Fibroblast of mammary gland (primary cell): ENCODE results near the gene VMP1.

ENCODE experiments used
- DNase-seq: peaks from one replicate; pipeline ENCODE4 v3.0.0-alpha.2; 2010; ENCODE audit warnings: low read depth
- H3K4me3 ChIP-seq: 2 replicates; pipeline ENCODE4 v1.5.1; 2011; ENCODE audit warnings: low read depth, mild to moderate bottlenecking, low read length, moderate library complexity; ENCODE audit not compliant: control insufficient read depth
- TF ChIP-seq, protein P1 (sequence below): conservative IDR thresholded peaks from 2 replicates; pipeline ENCODE4 v1.5.1; 2011; ENCODE audit warnings: low read depth, low read length, inconsistent platforms; ENCODE audit not compliant: control insufficient read depth, insufficient read depth

VMP1 gene

DNA sequence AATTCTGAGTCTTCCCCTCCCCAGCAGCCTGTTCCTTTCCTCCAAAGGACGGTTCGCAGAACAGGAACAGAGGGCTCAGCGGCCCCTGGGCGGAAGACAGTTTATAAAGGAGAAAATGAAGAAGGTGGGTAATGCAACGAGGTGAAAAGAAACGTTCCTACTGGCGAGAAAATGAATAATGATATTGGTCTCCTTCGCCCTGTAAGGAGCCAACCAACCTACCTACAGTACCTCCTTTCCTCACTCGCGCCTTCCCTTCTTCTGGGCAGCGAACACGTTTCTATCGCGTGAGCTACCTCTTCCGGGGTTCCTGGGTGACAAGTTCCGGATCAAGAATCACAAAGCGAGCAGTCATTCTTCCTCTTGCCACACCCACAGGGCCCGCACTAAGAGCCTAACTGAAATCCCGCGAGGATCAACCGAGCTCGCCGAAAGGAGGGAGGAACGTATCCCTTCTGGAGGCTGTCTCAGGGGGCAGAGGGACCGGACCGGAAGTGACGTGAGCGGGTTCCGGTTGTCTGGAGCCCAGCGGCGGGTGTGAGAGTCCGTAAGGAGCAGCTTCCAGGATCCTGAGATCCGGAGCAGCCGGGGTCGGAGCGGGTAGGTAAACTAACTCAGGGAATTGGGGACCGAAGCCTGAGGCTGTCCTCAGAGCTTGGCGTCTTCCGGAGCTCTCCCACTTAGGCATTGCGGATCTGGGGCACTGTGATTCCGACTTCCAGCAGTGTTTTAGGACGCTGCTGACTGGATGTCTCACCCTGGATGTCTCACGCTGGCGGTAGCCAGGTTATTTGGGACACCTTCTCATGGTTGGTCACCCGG, at the start of gene VMP1, which contains the start of gene PTRH2:
Gene VMP1, plus strand, starts transcription at position 506 of the 822 bp plus-strand sequence. CDS start 23,793 bp downstream, outside the sequence.
Gene PTRH2, minus strand, starts transcription at position 282 of the 822 bp plus-strand sequence. CDS start 9,452 bp downstream, outside the sequence.
- TF ChIP-seq, protein P1, sequence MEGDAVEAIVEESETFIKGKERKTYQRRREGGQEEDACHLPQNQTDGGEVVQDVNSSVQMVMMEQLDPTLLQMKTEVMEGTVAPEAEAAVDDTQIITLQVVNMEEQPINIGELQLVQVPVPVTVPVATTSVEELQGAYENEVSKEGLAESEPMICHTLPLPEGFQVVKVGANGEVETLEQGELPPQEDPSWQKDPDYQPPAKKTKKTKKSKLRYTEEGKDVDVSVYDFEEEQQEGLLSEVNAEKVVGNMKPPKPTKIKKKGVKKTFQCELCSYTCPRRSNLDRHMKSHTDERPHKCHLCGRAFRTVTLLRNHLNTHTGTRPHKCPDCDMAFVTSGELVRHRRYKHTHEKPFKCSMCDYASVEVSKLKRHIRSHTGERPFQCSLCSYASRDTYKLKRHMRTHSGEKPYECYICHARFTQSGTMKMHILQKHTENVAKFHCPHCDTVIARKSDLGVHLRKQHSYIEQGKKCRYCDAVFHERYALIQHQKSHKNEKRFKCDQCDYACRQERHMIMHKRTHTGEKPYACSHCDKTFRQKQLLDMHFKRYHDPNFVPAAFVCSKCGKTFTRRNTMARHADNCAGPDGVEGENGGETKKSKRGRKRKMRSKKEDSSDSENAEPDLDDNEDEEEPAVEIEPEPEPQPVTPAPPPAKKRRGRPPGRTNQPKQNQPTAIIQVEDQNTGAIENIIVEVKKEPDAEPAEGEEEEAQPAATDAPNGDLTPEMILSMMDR, result no peak
- DNase-seq, result peak; percentile 100
- H3K4me3 ChIP-seq, result peak within 1 kb of the TSS; percentile 99

DNA sequence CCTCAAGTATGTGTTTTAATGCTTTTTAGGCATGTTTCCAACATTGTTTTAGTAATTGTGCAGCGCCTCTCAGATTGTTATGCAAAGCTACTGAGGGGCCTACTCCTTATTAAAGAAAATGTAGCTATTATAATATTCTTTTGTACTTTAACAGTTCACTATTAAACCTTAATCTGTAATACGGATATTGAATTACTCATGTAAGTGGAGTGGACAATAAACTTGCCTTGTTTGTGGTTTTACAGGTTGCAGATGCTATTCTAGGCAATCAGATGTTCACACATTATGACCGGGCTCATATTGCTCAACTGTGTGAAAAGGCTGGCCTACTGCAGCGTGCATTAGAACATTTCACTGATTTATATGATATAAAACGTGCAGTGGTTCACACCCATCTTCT, 41.2 kb upstream of the VMP1 start:
- peak; percentile 59 for DNase-seq
- H3K4me3 ChIP-seq, result no peak overlapping the region
- TF ChIP-seq, protein P1, result no peak

DNA sequence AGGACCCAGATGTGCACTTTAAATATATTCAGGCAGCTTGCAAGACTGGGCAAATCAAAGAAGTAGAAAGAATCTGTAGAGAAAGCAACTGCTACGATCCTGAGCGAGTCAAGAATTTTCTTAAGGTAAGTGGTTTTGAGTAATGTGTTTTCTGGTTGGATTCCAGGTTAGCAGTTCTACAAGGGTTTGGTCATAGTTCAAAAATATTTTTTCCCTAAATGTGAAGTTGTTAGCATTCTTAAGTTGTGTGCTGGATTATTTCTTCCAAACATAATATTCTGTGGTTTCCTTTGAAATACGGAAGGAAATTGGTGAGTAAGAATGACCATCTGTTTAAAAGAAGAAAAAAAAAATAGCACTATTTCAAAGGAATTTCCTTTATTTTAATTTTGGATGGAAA, 38.6 kb upstream of the VMP1 start:
- no peak overlapping the region for H3K4me3 ChIP-seq
- DNase-seq, result peak; percentile 95
- TF ChIP-seq, protein P1, result no peak

DNA sequence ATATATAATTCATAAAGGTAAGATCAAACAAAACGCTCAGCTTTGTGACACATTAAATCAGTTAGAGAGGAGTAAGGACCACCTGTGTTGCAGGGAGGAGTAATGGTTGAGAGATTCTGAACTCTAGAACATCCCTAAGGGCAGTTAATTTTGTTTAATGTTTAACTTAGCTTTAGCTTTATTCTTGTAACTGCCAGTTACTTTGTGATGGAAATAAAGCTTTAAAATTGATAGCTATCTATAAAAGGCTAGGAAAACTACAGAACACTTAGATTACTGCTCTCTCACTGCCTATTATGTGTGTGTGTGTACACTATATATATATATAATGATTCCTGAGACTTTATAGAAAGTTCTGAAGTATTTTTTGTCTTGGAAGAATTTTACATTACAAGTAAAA, 38.0 kb upstream of the VMP1 start:
- TF ChIP-seq, protein P1, result no peak
- H3K4me3 ChIP-seq, result no peak overlapping the region
- DNase-seq, result no peak

DNA sequence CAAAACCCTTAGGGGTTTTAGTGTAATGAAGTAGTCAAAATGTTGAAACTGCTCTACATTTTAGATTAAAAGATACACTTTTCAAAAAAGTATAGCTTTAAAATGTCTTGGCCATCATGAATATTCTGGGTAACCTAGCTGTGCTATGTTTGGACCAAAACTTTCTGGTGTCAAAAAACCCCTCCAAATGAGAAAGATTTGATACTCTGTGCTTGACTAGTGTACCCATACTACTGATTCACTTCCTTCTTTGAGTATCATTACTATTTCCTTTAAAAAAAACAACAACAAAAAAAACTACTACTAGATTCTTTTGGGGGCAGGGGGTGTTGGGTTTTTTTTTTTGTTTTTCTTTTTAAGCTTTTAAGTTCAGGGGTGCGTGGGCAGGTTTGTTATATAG, 37.5 kb upstream of the VMP1 start:
- TF ChIP-seq, protein P1, result no peak
- no peak overlapping the region for H3K4me3 ChIP-seq
- no peak for DNase-seq

DNA sequence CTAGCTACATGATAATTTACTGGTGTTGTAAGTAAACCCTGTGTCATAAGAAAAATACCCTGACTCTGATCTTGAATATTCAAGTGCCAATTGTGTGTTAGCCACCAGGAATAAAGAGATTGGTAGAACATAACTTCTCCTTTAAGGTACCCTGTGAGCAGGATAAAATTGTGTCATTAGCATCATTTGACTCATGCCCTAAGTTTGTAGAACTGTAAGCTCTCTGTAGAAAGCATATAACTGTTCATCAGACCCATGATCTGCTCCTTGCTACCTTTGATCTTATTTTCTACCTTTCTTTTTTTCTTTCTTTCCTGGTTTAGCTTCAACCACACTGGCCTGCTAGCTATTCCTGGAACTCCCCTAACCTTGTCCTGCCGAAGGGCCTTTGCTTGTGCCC, 36.1 kb upstream of the VMP1 start:
- TF ChIP-seq, protein P1, result no peak
- H3K4me3 ChIP-seq, result no peak overlapping the region
- no peak for DNase-seq
